HEK293 (cell line): Measurements from ENCODE around the gene CTSF.

Experiments
- CTCF ChIP-seq: fragments of 450-650 bp; formaldehyde crosslinking; IDR thresholded peaks from 2 replicates; pipeline ENCODE4 v1.5.1; 2016; ENCODE audit warnings: missing biosample characterization, missing genetic modification characterization
- REST ChIP-seq: fragments of 450-650 bp; formaldehyde crosslinking; IDR thresholded peaks from 2 replicates; pipeline ENCODE4 v1.5.1; 2016; ENCODE audit warnings: missing biosample characterization, missing genetic modification characterization
- SALL2 ChIP-seq: fragments of 450-650 bp; formaldehyde crosslinking; IDR thresholded peaks from 2 replicates; pipeline ENCODE4 v1.5.0; 2017; ENCODE audit warnings: missing biosample characterization, mild to moderate bottlenecking, missing genetic modification characterization, borderline replicate concordance
- ZBTB11 ChIP-seq: fragments of 450-650 bp; formaldehyde crosslinking; conservative IDR thresholded peaks from 2 replicates; pipeline ENCODE4 v1.5.1; 2016; ENCODE audit warnings: low read depth, missing biosample characterization, missing genetic modification characterization
- ZNF184 ChIP-seq: fragments of 450-650 bp; IDR thresholded peaks from 2 replicates; pipeline ENCODE4 v1.5.1; 2018; ENCODE audit warnings: missing biosample characterization, mild to moderate bottlenecking, missing genetic modification characterization
- ZNF426 ChIP-seq: fragments of 450-650 bp; formaldehyde crosslinking; IDR thresholded peaks from 2 replicates; pipeline ENCODE4 v1.5.1; 2017; ENCODE audit warnings: missing biosample characterization, missing genetic modification characterization, mild to moderate bottlenecking, inconsistent platforms, moderate library complexity
- ZSCAN4 ChIP-seq: fragments of 450-650 bp; formaldehyde crosslinking; IDR thresholded peaks from 2 replicates; pipeline ENCODE4 v1.5.1; 2017; ENCODE audit warnings: missing biosample characterization, missing genetic modification characterization

- TF ChIP-seq ZBTB11, result no peak
- no peak for TF ChIP-seq ZNF426
- TF ChIP-seq REST (tag by site-specific recombination), result no peak
- no peak for TF ChIP-seq SALL2 (tag by site-specific recombination)
- TF ChIP-seq ZNF184 (tag by site-specific recombination), result no peak
- no peak for TF ChIP-seq ZSCAN4 (tag by site-specific recombination)
- TF ChIP-seq CTCF, result no peak
These were observed 39.3 kb downstream of the CTSF start for GRCh38 chr11:66529069-66529468.
